Suprapubic skin (tissue), 4 donors: ENCODE results near the gene CALCOCO1. TPM values are rescaled to one million over a fixed set of nuclear protein-coding genes. Genes with fewer than 3 reads are reported as not detected.

Experiments used
- DNase-seq, 2 donors: peaks; one replicate each; pipeline ENCODE4 v3.0.0-alpha.2; 2019; ENCODE audit warnings: low spot score in 2 of 2
- H3K27ac ChIP-seq: fragments of 200-600 bp; sonication (generic); one replicate; pipeline ENCODE4 v1.5.1; 2019
- H3K27me3 ChIP-seq: fragments of 200-600 bp; sonication (generic); one replicate; pipeline ENCODE4 v1.5.1; 2019
- H3K36me3 ChIP-seq: fragments of 200-600 bp; sonication (generic); one replicate; pipeline ENCODE4 v1.5.1; 2019
- H3K4me1 ChIP-seq: fragments of 200-600 bp; sonication (generic); one replicate; pipeline ENCODE4 v1.5.1; 2019
- H3K4me3 ChIP-seq: fragments of 200-600 bp; sonication (generic); one replicate; pipeline ENCODE4 v1.5.1; 2019; ENCODE audit warnings: mild to moderate bottlenecking
- H3K9me3 ChIP-seq: fragments of 200-600 bp; sonication (generic); one replicate; pipeline ENCODE4 v1.5.1; 2019
- EP300 ChIP-seq: sonication (generic); formaldehyde crosslinking; IDR thresholded peaks from one replicate; pipeline ENCODE4 v1.6.1; 2017; ENCODE audit warnings: antibody characterized with exemption
- POLR2A ChIP-seq, 2 donors: fragments of 450-650 bp; IDR thresholded peaks; one replicate each; pipeline ENCODE4 v1.6.1; 2017; ENCODE audit warnings: antibody characterized with exemption in 2 of 2, mild to moderate bottlenecking in 2 of 2, moderate library complexity in 2 of 2
- POLR2AphosphoS5 ChIP-seq, 3 donors: sonication (generic); formaldehyde crosslinking; IDR thresholded peaks; one replicate each; pipeline ENCODE4 v1.6.1; 2017; ENCODE audit warnings: antibody characterized with exemption in 3 of 3
- WGBS: methylation state at CpG from one replicate; pipeline ENCODE4 v1.1.5; 2018; 5-methylcytosine and 5-hydroxymethylcytosine counted together
- total RNA-seq, 4 donors: library from RNA; depleted of rRNA; stranded (reverse); fragments of >200 nt; gene quantifications; one replicate each; pipeline ENCODE4 v1.1.0, GENCODE V29; 2016
- TF ChIP-seq, protein P1 (sequence below), 2 donors: fragments of 200-600 bp in 1 of 2; fragments of 450-650 bp in 1 of 2; sonication (generic) in 1 of 2; IDR thresholded peaks; one replicate each; pipeline ENCODE4 v1.5.1; 2016 to 2019; ENCODE audit warnings: antibody characterized with exemption in 2 of 2, mild to moderate bottlenecking in 1 of 2, moderate library complexity in 1 of 2

CALCOCO1 gene
- total RNA-seq, 4 donors from 2014 or later, result 287 to 729 (median 317) TPM

- H3K36me3 ChIP-seq, result peaks cover 41% of the 10 kb centered on the region
- WGBS, result 81% methylated on average over 5 of the region's 5 CpGs
- H3K27ac ChIP-seq, result no peak overlapping the region
- H3K4me1 ChIP-seq, result peaks cover 22% of the 10 kb centered on the region
- DNase-seq, result no peak
- H3K9me3 ChIP-seq, result no peaks in the 10 kb centered on the region
- H3K4me3 ChIP-seq, result no peak overlapping the region
- TF ChIP-seq POLR2AphosphoS5 (IDR thresholded peaks at IDR 0.05), result no peak
- TF ChIP-seq, protein P1, sequence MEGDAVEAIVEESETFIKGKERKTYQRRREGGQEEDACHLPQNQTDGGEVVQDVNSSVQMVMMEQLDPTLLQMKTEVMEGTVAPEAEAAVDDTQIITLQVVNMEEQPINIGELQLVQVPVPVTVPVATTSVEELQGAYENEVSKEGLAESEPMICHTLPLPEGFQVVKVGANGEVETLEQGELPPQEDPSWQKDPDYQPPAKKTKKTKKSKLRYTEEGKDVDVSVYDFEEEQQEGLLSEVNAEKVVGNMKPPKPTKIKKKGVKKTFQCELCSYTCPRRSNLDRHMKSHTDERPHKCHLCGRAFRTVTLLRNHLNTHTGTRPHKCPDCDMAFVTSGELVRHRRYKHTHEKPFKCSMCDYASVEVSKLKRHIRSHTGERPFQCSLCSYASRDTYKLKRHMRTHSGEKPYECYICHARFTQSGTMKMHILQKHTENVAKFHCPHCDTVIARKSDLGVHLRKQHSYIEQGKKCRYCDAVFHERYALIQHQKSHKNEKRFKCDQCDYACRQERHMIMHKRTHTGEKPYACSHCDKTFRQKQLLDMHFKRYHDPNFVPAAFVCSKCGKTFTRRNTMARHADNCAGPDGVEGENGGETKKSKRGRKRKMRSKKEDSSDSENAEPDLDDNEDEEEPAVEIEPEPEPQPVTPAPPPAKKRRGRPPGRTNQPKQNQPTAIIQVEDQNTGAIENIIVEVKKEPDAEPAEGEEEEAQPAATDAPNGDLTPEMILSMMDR (IDR thresholded peaks at IDR 0.05), result no peak
- no peak for TF ChIP-seq EP300
- TF ChIP-seq POLR2A (IDR thresholded peaks at IDR 0.05), result no peak
- no peaks in the 10 kb centered on the region for H3K27me3 ChIP-seq
Measured at GRCh38 chr12:53664191-53664590, 63.1 kb downstream of the CALCOCO1 start.

DNA sequence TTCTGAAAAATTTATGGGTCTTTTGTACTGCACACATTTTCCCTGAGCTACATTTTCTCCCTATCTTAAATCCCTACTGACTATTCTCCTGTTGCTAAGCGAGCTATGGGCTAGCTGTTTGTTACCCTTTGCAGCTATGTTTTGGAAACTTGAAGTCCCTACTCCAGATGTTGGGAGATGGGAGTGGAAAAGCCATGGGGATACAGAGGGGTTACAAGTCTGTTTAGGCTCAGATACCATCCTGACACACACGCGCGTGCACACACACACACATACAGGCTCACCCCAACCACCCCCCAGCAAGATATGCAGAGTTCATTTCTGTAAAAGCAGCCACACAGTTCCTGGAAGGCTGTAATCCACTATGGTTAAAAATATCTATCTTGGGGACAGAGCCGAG is 67.2 kb downstream of the CALCOCO1 start:
- Histone ChIP-seq H3K36me3 (peaks cover 9% of the 10 kb centered on the region), H3K4me1 (peaks cover 32% of the 10 kb centered on the region), H3K27me3 (no peaks in the 10 kb centered on the region), H3K27ac (peak overlapping the region; percentile 72), H3K9me3 (no peaks in the 10 kb centered on the region), H3K4me3 (no peak overlapping the region)
- 62% methylated on average over 5 of the region's 5 CpGs for WGBS
- no peak for TF ChIP-seq EP300
- TF ChIP-seq, protein P1 (IDR thresholded peaks at IDR 0.05), result no peak
- TF ChIP-seq POLR2A (IDR thresholded peaks at IDR 0.05), result no peak
- no peak for TF ChIP-seq POLR2AphosphoS5 (IDR thresholded peaks at IDR 0.05)
- DNase-seq, result no peak

DNA sequence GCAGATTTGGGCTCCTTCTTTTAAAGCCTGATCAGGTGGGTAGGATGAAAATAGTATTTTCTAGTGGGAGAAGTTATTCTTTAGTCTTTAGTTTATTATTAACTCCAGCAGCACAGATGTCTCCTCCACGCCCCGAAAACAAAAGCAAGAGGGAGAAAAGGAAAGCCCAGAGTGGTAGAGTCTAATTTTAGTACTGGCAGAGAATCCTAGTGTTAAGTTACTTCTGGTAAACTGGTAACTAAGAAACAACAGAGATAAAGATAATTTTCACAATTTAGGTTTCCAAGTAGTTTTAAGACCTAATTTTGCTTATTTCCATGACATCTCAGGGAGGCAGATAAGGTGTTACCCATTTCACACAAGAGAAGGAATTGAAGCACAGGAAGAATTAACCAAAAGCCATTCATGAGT is 67.7 kb downstream of the CALCOCO1 start:
- Histone ChIP-seq H3K36me3 (peaks cover 4% of the 10 kb centered on the region), H3K4me3 (no peak overlapping the region), H3K4me1 (peaks cover 32% of the 10 kb centered on the region), H3K27ac (peak overlapping the region; percentile 72), H3K9me3 (no peaks in the 10 kb centered on the region), H3K27me3 (no peaks in the 10 kb centered on the region)
- TF ChIP-seq EP300 (no peak), POLR2A (IDR thresholded peaks at IDR 0.05) (no peak), POLR2AphosphoS5 (IDR thresholded peaks at IDR 0.05) (no peak)
- TF ChIP-seq, protein P1 (IDR thresholded peaks at IDR 0.05), result no peak
- WGBS, result 22% methylated on average over 2 of the region's 2 CpGs
- DNase-seq, result no peak

DNA sequence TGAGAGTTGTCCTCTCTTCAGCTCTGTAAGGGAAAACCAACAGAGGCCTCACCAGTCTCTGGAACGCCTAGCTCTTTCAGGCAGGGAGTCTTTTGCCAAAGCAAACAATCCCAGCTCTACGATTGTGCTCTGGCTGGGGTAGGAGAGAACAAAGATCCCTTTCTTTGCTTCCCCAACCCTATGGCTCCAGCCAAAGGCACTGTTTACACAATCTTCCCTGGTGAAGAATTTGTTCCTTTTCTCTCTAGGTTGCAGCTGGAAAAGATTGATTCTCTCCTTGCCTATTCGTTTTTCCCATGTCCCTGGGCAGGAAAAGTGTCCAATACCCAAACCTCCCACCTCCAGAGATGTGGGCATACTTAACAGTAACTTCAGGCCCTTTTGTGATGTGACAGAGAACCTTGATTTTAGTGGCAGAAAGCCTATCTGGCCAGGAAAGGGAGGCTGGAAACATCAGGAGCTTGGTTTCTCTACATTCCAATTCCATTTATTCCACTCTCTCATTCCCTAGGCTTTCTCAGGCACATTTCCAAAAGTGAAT is 68.2 kb downstream of the CALCOCO1 start:
- DNase-seq, result no peak
- no peak overlapping the region for H3K4me3 ChIP-seq
- peak in 1 of 3 donors; percentile 23 for TF ChIP-seq POLR2AphosphoS5 (IDR thresholded peaks at IDR 0.05)
- TF ChIP-seq POLR2A (IDR thresholded peaks at IDR 0.05), result no peak
- 30% methylated on average over 3 of the region's 3 CpGs for WGBS
- no peaks in the 10 kb centered on the region for H3K36me3 ChIP-seq
- no peaks in the 10 kb centered on the region for H3K9me3 ChIP-seq
- no peaks in the 10 kb centered on the region for H3K27me3 ChIP-seq
- peaks cover 32% of the 10 kb centered on the region for H3K4me1 ChIP-seq
- peak overlapping the region; percentile 72 for H3K27ac ChIP-seq

Other genes with a start within 250 kb of the CALCOCO1 start
- gene MAP3K12, start 228.0 kb downstream of the CALCOCO1 start, total RNA-seq, result 10 to 100 TPM in 1 of 4 donors, 1 to 10 TPM in 3; 4.8 to 14.0 (median 5.9) TPM
- gene TARBP2, start 226.2 kb downstream of the CALCOCO1 start, total RNA-seq, result 10 to 100 TPM; 25.5 to 42.0 (median 28.6) TPM
- not detected for gene NPFF, start 220.0 kb downstream of the CALCOCO1 start, total RNA-seq
- 10 to 100 TPM; 26.7 to 60.7 (median 40.5) TPM for gene ATF7, start 101.1 kb downstream of the CALCOCO1 start, total RNA-seq
- gene ATP5MC2, start 51.4 kb downstream of the CALCOCO1 start, total RNA-seq, result 100 to 1,000 TPM; 232 to 381 (median 315) TPM
- gene CISTR, start 24.5 kb upstream of the CALCOCO1 start, total RNA-seq, result not detected
- 10 to 100 TPM in 2 of 4 donors, 1 to 10 TPM in 2; 5.3 to 16.7 (median 10.2) TPM for gene HOXC13, start 211.4 kb upstream of the CALCOCO1 start, total RNA-seq
- gene HOXC12, start 227.5 kb upstream of the CALCOCO1 start, total RNA-seq, result 1 to 10 TPM; 3.7 to 6.8 (median 4.7) TPM
- 1 to 10 TPM; 3.1 to 3.7 (median 3.5) TPM for gene HOXC11, start 245.7 kb upstream of the CALCOCO1 start, total RNA-seq
- 10 to 100 TPM in 2 of 4 donors, 1 to 10 TPM in 2; 1.4 to 15.7 (median 10.7) TPM for gene HOTAIR, start 247.5 kb upstream of the CALCOCO1 start, total RNA-seq